ENCODE measurements around the gene ZNF324B.
"Not testable (repeated sequence)": the region's sequence is repeated elsewhere in the genome, so short reads cannot be mapped to it uniquely, and the experiment has no call there.

The ZNF324B gene

DNA sequence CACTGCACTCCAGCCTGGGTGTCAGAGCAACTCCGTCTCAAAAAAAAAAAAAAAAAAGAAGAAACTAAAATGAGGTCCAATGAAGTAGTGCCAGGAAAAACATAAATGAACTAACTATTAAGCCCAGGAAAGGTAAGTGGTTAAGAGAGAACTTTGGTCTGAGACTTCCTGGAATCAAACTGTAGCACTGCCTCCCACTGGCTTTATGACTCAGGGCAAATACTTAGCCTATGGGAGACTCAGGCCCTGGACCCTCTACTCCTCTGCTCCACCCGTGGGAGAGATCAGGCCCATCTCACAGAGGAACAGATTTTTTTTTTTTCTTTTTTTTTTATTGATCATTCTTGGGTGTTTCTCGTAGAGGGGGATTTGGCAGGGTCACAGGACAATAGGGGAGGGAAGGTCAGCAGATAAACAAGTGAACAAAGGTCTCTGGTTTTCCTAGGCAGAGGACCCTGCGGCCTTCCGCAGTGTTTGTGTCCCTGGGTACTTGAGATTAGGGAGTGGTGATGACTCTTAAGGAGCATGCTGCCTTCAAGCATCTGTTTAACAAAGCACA lies 47.4 kb upstream of the ZNF324B start:
- not testable (repeated sequence) for H3K4me3 ChIP-seq (ENCODE audit: low read depth, low read length); H3K36me3 ChIP-seq (ENCODE audit: control insufficient read depth in 2 of 2, insufficient read depth in 1 of 2, low read length in 2 of 2); H3K4me1 ChIP-seq (ENCODE audit: control insufficient read depth, insufficient read depth, low read length); H3K9me3 ChIP-seq (ENCODE audit: control insufficient read depth, insufficient read depth, low read depth, low read length); H3K27ac ChIP-seq (ENCODE audit: extremely low read depth, low read depth, low read length)
- TF ChIP-seq KLF1 (tag by site-specific recombination; IDR thresholded peaks at IDR 0.05) (peak; percentile 42; the same call in 1 of the 2 replicates), EGR2 (tag by site-specific recombination; IDR thresholded peaks at IDR 0.05; ENCODE audit: low read depth) (peak; percentile 44; the same call in 1 of the 2 replicates), ZFHX2 (tag by site-specific recombination; conservative IDR thresholded peaks at IDR 0.05) (0 out of 2 replicates have a peak, but pooled peaks have one; percentile 16), BCL11B (tag by site-specific recombination; IDR thresholded peaks at IDR 0.05; ENCODE audit: low read depth) (peak; percentile 49; the same call in 1 of the 2 replicates), ZNF510 (tag by site-specific recombination; IDR thresholded peaks at IDR 0.05; ENCODE audit: insufficient replicate concordance) (peak; percentile 69)
- TF ChIP-seq, protein P1, sequence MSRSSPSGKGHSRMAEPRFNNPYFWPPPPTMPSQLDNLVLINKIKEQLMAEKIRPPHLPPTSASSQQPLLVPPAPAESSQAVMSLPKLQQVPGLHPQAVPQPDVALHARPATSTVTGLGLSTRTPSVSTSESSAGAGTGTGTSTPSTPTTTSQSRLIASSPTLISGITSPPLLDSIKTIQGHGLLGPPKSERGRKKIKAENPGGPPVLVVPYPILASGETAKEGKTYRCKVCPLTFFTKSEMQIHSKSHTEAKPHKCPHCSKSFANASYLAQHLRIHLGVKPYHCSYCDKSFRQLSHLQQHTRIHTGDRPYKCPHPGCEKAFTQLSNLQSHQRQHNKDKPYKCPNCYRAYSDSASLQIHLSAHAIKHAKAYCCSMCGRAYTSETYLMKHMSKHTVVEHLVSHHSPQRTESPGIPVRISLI (tag by site-specific recombination; IDR thresholded peaks at IDR 0.05) = peak; percentile 57; the same call in 1 of the 2 replicates
- POLR2A ChIA-PET = interaction anchor here (0.7 to 1.7 kb wide), 2 partner anchors 42 to 66 kb away, joined by 5 to 6 read pairs; partner anchors contain the start of gene ZNF497
- CTCF ChIA-PET = interaction anchor here (1.1 kb wide), 1 partner anchor 72 kb away, joined by 8 read pairs; the partner anchor contains the start of gene ZNF446

DNA sequence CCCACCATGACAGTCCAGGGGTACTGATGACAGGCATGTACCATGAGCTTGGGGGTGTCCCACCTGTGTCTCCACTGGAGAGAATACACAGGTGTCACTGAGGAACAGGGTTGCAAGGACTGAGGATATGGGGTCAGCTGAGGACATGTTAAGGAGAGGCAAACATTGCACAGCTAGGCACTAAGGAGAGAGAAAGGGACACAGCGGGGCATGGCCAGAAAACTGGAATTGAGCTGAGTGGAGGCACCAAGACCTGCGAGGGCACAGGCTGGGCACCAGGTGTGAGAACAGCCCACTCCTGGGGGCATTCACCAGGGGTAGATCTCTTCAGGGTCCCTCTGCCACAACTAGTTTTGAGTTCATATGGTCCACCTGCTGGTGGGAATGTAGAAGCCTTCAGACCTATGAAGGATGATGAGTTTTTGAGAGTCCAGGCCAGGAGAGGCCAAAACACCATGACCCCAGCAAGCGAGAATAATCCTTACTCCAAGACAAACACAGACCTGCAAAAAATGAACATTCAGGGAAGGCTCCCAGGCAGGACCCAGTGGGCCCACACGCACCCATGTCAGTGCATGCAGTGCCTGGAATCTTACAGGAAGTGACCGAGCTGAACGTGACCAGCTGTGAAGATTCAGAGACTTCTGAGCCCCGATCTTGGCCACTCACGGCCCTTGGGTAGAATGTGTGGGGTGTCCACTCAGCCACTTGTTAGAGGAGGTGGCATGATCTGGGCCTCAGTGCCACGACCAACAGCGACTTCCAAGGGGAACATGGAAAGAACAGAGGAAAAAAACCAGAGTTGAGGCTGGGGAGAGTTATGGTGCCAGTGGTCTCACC lies 44.4 kb upstream of the ZNF324B start:
- H3K4me3 ChIP-seq (ENCODE audit: low read depth, low read length) = peak overlapping the region; percentile 98; the same call in 1 of the 2 replicates
- ChIA-PET POLR2A (interaction anchor here (0.6 to 3.2 kb wide), 8 partner anchors 9 to 51 kb away, joined by 3 to 27 read pairs (median 6); partner anchors contain the start of genes RNF225, RPS5, ZNF324B and ZNF497), CTCF (interaction anchor here (0.6 to 1.1 kb wide), 3 partner anchors 10 to 91 kb away, joined by 3 read pairs; no protein-coding TSS in a partner anchor)
- peaks cover 9% of the 10 kb centered on the region in 2 experiments; a peak in 2 of 3 replicates for H3K36me3 ChIP-seq (ENCODE audit: control insufficient read depth in 2 of 2, insufficient read depth in 1 of 2, low read length in 2 of 2)
- no peaks in the 10 kb centered on the region for H3K9me3 ChIP-seq (ENCODE audit: control insufficient read depth, insufficient read depth, low read depth, low read length)
- peaks cover 4% of the 10 kb centered on the region; the same call in 1 of the 2 replicates for H3K4me1 ChIP-seq (ENCODE audit: control insufficient read depth, insufficient read depth, low read length)
- H3K27ac ChIP-seq (ENCODE audit: extremely low read depth, low read depth, low read length) = peak overlapping the region; percentile 71; the same call in 1 of the 2 replicates
- TF ChIP-seq, protein P2, sequence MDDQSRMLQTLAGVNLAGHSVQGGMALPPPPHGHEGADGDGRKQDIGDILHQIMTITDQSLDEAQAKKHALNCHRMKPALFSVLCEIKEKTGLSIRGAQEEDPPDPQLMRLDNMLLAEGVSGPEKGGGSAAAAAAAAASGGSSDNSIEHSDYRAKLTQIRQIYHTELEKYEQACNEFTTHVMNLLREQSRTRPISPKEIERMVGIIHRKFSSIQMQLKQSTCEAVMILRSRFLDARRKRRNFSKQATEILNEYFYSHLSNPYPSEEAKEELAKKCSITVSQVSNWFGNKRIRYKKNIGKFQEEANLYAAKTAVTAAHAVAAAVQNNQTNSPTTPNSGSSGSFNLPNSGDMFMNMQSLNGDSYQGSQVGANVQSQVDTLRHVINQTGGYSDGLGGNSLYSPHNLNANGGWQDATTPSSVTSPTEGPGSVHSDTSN (CRISPR knock-in tag; IDR thresholded peaks at IDR 0.05) = peak; percentile 45; the same call in 1 of the 2 replicates
- TF ChIP-seq SCRT1 (tag by site-specific recombination; IDR thresholded peaks at IDR 0.05; ENCODE audit: borderline replicate concordance) = peak; percentile 62; the same call in 1 of the 2 replicates
- TF ChIP-seq, protein P3, sequence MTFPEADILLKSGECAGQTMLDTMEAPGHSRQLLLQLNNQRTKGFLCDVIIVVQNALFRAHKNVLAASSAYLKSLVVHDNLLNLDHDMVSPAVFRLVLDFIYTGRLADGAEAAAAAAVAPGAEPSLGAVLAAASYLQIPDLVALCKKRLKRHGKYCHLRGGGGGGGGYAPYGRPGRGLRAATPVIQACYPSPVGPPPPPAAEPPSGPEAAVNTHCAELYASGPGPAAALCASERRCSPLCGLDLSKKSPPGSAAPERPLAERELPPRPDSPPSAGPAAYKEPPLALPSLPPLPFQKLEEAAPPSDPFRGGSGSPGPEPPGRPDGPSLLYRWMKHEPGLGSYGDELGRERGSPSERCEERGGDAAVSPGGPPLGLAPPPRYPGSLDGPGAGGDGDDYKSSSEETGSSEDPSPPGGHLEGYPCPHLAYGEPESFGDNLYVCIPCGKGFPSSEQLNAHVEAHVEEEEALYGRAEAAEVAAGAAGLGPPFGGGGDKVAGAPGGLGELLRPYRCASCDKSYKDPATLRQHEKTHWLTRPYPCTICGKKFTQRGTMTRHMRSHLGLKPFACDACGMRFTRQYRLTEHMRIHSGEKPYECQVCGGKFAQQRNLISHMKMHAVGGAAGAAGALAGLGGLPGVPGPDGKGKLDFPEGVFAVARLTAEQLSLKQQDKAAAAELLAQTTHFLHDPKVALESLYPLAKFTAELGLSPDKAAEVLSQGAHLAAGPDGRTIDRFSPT (tag by site-specific recombination; IDR thresholded peaks at IDR 0.05) = 0 out of 2 replicates have a peak, but pooled peaks have one; percentile 21
- TF ChIP-seq, protein P4, sequence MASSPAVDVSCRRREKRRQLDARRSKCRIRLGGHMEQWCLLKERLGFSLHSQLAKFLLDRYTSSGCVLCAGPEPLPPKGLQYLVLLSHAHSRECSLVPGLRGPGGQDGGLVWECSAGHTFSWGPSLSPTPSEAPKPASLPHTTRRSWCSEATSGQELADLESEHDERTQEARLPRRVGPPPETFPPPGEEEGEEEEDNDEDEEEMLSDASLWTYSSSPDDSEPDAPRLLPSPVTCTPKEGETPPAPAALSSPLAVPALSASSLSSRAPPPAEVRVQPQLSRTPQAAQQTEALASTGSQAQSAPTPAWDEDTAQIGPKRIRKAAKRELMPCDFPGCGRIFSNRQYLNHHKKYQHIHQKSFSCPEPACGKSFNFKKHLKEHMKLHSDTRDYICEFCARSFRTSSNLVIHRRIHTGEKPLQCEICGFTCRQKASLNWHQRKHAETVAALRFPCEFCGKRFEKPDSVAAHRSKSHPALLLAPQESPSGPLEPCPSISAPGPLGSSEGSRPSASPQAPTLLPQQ (tag by site-specific recombination; IDR thresholded peaks at IDR 0.05) = peak; percentile 53
- TF ChIP-seq, protein P5, sequence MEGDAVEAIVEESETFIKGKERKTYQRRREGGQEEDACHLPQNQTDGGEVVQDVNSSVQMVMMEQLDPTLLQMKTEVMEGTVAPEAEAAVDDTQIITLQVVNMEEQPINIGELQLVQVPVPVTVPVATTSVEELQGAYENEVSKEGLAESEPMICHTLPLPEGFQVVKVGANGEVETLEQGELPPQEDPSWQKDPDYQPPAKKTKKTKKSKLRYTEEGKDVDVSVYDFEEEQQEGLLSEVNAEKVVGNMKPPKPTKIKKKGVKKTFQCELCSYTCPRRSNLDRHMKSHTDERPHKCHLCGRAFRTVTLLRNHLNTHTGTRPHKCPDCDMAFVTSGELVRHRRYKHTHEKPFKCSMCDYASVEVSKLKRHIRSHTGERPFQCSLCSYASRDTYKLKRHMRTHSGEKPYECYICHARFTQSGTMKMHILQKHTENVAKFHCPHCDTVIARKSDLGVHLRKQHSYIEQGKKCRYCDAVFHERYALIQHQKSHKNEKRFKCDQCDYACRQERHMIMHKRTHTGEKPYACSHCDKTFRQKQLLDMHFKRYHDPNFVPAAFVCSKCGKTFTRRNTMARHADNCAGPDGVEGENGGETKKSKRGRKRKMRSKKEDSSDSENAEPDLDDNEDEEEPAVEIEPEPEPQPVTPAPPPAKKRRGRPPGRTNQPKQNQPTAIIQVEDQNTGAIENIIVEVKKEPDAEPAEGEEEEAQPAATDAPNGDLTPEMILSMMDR (tag by site-specific recombination; IDR thresholded peaks at IDR 0.05) = peak; percentile 45
- no peak for TF ChIP-seq GLIS1 (tag by site-specific recombination; IDR thresholded peaks at IDR 0.05)
- TF ChIP-seq, protein P6, sequence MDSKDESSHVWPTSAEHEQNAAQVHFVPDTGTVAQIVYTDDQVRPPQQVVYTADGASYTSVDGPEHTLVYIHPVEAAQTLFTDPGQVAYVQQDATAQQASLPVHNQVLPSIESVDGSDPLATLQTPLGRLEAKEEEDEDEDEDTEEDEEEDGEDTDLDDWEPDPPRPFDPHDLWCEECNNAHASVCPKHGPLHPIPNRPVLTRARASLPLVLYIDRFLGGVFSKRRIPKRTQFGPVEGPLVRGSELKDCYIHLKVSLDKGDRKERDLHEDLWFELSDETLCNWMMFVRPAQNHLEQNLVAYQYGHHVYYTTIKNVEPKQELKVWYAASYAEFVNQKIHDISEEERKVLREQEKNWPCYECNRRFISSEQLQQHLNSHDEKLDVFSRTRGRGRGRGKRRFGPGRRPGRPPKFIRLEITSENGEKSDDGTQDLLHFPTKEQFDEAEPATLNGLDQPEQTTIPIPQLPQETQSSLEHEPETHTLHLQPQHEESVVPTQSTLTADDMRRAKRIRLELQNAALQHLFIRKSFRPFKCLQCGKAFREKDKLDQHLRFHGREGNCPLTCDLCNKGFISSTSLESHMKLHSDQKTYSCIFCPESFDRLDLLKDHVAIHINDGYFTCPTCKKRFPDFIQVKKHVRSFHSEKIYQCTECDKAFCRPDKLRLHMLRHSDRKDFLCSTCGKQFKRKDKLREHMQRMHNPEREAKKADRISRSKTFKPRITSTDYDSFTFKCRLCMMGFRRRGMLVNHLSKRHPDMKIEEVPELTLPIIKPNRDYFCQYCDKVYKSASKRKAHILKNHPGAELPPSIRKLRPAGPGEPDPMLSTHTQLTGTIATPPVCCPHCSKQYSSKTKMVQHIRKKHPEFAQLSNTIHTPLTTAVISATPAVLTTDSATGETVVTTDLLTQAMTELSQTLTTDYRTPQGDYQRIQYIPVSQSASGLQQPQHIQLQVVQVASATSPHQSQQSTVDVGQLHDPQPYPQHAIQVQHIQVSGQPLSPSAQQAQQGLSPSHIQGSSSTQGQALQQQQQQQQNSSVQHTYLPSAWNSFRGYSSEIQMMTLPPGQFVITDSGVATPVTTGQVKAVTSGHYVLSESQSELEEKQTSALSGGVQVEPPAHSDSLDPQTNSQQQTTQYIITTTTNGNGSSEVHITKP (tag by site-specific recombination; IDR thresholded peaks at IDR 0.05) = peak; percentile 73
- TF ChIP-seq ZNF202 (tag by site-specific recombination; IDR thresholded peaks at IDR 0.05; ENCODE audit: borderline replicate concordance) = no peak
- peak; percentile 28 for TF ChIP-seq SCRT2 (tag by site-specific recombination; IDR thresholded peaks at IDR 0.05)
- no peak for TF ChIP-seq GFI1B (tag by site-specific recombination; IDR thresholded peaks at IDR 0.05)
- TF ChIP-seq ZNF747 (tag by site-specific recombination; IDR thresholded peaks at IDR 0.05) = no peak
- no peak for TF ChIP-seq ZNF560 (tag by site-specific recombination; IDR thresholded peaks at IDR 0.05; ENCODE audit: borderline replicate concordance)
- TF ChIP-seq KLF9 (tag by site-specific recombination; IDR thresholded peaks at IDR 0.05; ENCODE audit: low read depth) = no peak

Measured in HEK293 (cell line).